Activated CD4-positive, alpha-beta T cell treated with anti-CD3 and anti-CD28 coated beads, Interleukin-2, amount 10 ng/mL, durations not matched to agents 24 days and 14 days (primary cell): ENCODE results near the gene FDCSP. TPM values are rescaled to one million over a fixed set of nuclear protein-coding genes. Genes with fewer than 3 reads are reported as not detected.
"Not testable (repeated sequence)": the region's sequence is repeated elsewhere in the genome, so short reads cannot be mapped to it uniquely, and the experiment has no call there.

Experiments
- DNase-seq: peaks from one replicate; pipeline ENCODE4 v3.0.0; 2022
- H3K27ac Mint-ChIP-seq: one replicate; pipeline ENCODE4 v1.8.0; 2022; ENCODE audit warnings: mild to moderate bottlenecking, mixed read lengths
- H3K27me3 Mint-ChIP-seq: one replicate; pipeline ENCODE4 v1.8.0; 2022; ENCODE audit warnings: mixed read lengths
- H3K36me3 Mint-ChIP-seq: one replicate; pipeline ENCODE4 v1.8.0; 2022; ENCODE audit warnings: low read depth, mild to moderate bottlenecking, mixed read lengths
- H3K4me1 Mint-ChIP-seq: one replicate; pipeline ENCODE4 v1.8.0; 2021; ENCODE audit warnings: mixed read lengths
- H3K4me3 Mint-ChIP-seq: one replicate; pipeline ENCODE4 v1.8.0; 2022; ENCODE audit warnings: mild to moderate bottlenecking, moderate library complexity, mixed read lengths
- H3K9me3 Mint-ChIP-seq: one replicate; pipeline ENCODE4 v1.8.0; 2021; ENCODE audit warnings: mixed read lengths
- intact Hi-C: fragments of 100-400 bp; cut with micrococcal nuclease; formaldehyde crosslinking; loops from one replicate; pipeline ENCODE4 v1.15.1; 2023
- total RNA-seq: library from RNA; stranded (reverse); gene quantifications from 2 replicates; pipeline ENCODE4 v1.2.3, GENCODE V29; 2022

The FDCSP gene
- total RNA-seq, 1 donor from 2014 or later, result not detected

- Mint-ChIP-seq H3K27ac (no peak overlapping the region), H3K36me3 (no peaks in the 10 kb centered on the region), H3K4me3 (no peak overlapping the region), H3K9me3 (no peaks in the 10 kb centered on the region), H3K4me1 (no peaks in the 10 kb centered on the region), H3K27me3 (no peaks in the 10 kb centered on the region)
- DNase-seq, result no peak
- intact Hi-C loops, result no loop called here
These were observed 28.1 kb upstream of the FDCSP start for GRCh38 chr4:70197842-70198241.

- Mint-ChIP-seq H3K36me3 (no peaks in the 10 kb centered on the region), H3K4me3 (no peak overlapping the region), H3K9me3 (no peaks in the 10 kb centered on the region), H3K27ac (no peak overlapping the region), H3K27me3 (no peaks in the 10 kb centered on the region), H3K4me1 (no peaks in the 10 kb centered on the region)
- no peak for DNase-seq
- intact Hi-C loops, result no loop called here
These were observed 22.3 kb upstream of the FDCSP start for GRCh38 chr4:70203601-70204000.

- H3K4me3 Mint-ChIP-seq, intact Hi-C loops, H3K27ac Mint-ChIP-seq, H3K36me3 Mint-ChIP-seq, DNase-seq, H3K27me3 Mint-ChIP-seq, H3K9me3 Mint-ChIP-seq, H3K4me1 Mint-ChIP-seq: not testable (repeated sequence)
These were observed 13.2 kb upstream of the FDCSP start for GRCh38 chr4:70212752-70213151.

GRCh38 chr4:70216109-70216508 lies 9.8 kb upstream of the FDCSP start:
- not testable (repeated sequence) for H3K27ac Mint-ChIP-seq, H3K27me3 Mint-ChIP-seq

GRCh38 chr4:70216550-70216949 lies 9.4 kb upstream of the FDCSP start:
- H3K4me3 Mint-ChIP-seq, DNase-seq, intact Hi-C loops, H3K36me3 Mint-ChIP-seq, H3K27ac Mint-ChIP-seq, H3K27me3 Mint-ChIP-seq, H3K9me3 Mint-ChIP-seq, H3K4me1 Mint-ChIP-seq: not testable (repeated sequence)

More at GRCh38 chr4:70216109-70216508, 9.8 kb upstream of the FDCSP start:
- H3K4me3 Mint-ChIP-seq, H3K4me1 Mint-ChIP-seq, intact Hi-C loops, DNase-seq, H3K36me3 Mint-ChIP-seq, H3K9me3 Mint-ChIP-seq: not testable (repeated sequence)

- H3K36me3 Mint-ChIP-seq, H3K27ac Mint-ChIP-seq, DNase-seq, H3K9me3 Mint-ChIP-seq, H3K27me3 Mint-ChIP-seq, H3K4me1 Mint-ChIP-seq, intact Hi-C loops, H3K4me3 Mint-ChIP-seq: not testable (repeated sequence)
These were observed 4.5 kb upstream of the FDCSP start for GRCh38 chr4:70221389-70221788.

GRCh38 chr4:70221818-70222217 lies 4.1 kb upstream of the FDCSP start:
- H3K27ac Mint-ChIP-seq, H3K36me3 Mint-ChIP-seq, H3K4me1 Mint-ChIP-seq, H3K4me3 Mint-ChIP-seq, DNase-seq, H3K27me3 Mint-ChIP-seq, H3K9me3 Mint-ChIP-seq, intact Hi-C loops: not testable (repeated sequence)

GRCh38 chr4:70236125-70236524 lies 10.2 kb downstream of the FDCSP start:
- intact Hi-C loops, result no loop called here

GRCh38 chr4:70239131-70239883 lies 13.4 kb downstream of the FDCSP start:
- intact Hi-C loops, result no loop called here
- no peak overlapping the region for H3K27ac Mint-ChIP-seq

More at GRCh38 chr4:70236125-70236524, 10.2 kb downstream of the FDCSP start:
- H3K27me3 Mint-ChIP-seq, result no peaks in the 10 kb centered on the region
- H3K9me3 Mint-ChIP-seq, result no peaks in the 10 kb centered on the region
- no peak overlapping the region for H3K4me3 Mint-ChIP-seq
- no peak for DNase-seq
- no peaks in the 10 kb centered on the region for H3K36me3 Mint-ChIP-seq
- H3K27ac Mint-ChIP-seq, result no peak overlapping the region
- H3K4me1 Mint-ChIP-seq, result no peaks in the 10 kb centered on the region

GRCh38 chr4:70239884-70240591 lies 14.1 kb downstream of the FDCSP start:
- Mint-ChIP-seq H3K9me3 (no peaks in the 10 kb centered on the region), H3K36me3 (no peaks in the 10 kb centered on the region), H3K27me3 (no peaks in the 10 kb centered on the region), H3K4me1 (no peaks in the 10 kb centered on the region), H3K4me3 (no peak overlapping the region), H3K27ac (no peak overlapping the region)
- intact Hi-C loops, result no loop called here
- no peak for DNase-seq

More at GRCh38 chr4:70239131-70239883, 13.4 kb downstream of the FDCSP start:
- no peak for DNase-seq
- no peaks in the 10 kb centered on the region for H3K27me3 Mint-ChIP-seq
- H3K9me3 Mint-ChIP-seq, result no peaks in the 10 kb centered on the region
- no peaks in the 10 kb centered on the region for H3K36me3 Mint-ChIP-seq
- no peak overlapping the region for H3K4me3 Mint-ChIP-seq
- H3K4me1 Mint-ChIP-seq, result no peaks in the 10 kb centered on the region

GRCh38 chr4:70242297-70242696 lies 16.4 kb downstream of the FDCSP start, which contains the start of gene CSN3:
TSS of gene CSN3 (plus strand) at chr4:70242597. CDS start at chr4:70244820, 2,223 bp downstream.
- intact Hi-C loops, H3K36me3 Mint-ChIP-seq, H3K4me1 Mint-ChIP-seq, H3K9me3 Mint-ChIP-seq, H3K4me3 Mint-ChIP-seq, H3K27ac Mint-ChIP-seq, H3K27me3 Mint-ChIP-seq, DNase-seq: not testable (repeated sequence)

- H3K27me3 Mint-ChIP-seq, result no peaks in the 10 kb centered on the region
- no peaks in the 10 kb centered on the region for H3K9me3 Mint-ChIP-seq
- no peak for DNase-seq
- intact Hi-C loops, result no loop called here
- no peaks in the 10 kb centered on the region for H3K36me3 Mint-ChIP-seq
- H3K4me3 Mint-ChIP-seq, result no peak overlapping the region
- H3K4me1 Mint-ChIP-seq, result no peaks in the 10 kb centered on the region
- no peak overlapping the region for H3K27ac Mint-ChIP-seq
These were observed 17.2 kb downstream of the FDCSP start for GRCh38 chr4:70243091-70243490.

- Mint-ChIP-seq H3K27ac (no peak overlapping the region), H3K4me3 (no peak overlapping the region), H3K9me3 (no peaks in the 10 kb centered on the region), H3K27me3 (no peaks in the 10 kb centered on the region), H3K36me3 (no peaks in the 10 kb centered on the region), H3K4me1 (no peaks in the 10 kb centered on the region)
- no peak for DNase-seq
- intact Hi-C loops, result no loop called here
These were observed 25.5 kb downstream of the FDCSP start for GRCh38 chr4:70251250-70251944.

- DNase-seq, result no peak
- H3K27me3 Mint-ChIP-seq, result no peaks in the 10 kb centered on the region
- no peaks in the 10 kb centered on the region for H3K36me3 Mint-ChIP-seq
- no peaks in the 10 kb centered on the region for H3K4me1 Mint-ChIP-seq
- H3K4me3 Mint-ChIP-seq, result no peak overlapping the region
- no peak overlapping the region for H3K27ac Mint-ChIP-seq
- intact Hi-C loops, result no loop called here
- H3K9me3 Mint-ChIP-seq, result no peaks in the 10 kb centered on the region
These were observed 26.0 kb downstream of the FDCSP start for GRCh38 chr4:70251945-70252277.
